ENCODE data around the gene SLC30A10.

DNA sequence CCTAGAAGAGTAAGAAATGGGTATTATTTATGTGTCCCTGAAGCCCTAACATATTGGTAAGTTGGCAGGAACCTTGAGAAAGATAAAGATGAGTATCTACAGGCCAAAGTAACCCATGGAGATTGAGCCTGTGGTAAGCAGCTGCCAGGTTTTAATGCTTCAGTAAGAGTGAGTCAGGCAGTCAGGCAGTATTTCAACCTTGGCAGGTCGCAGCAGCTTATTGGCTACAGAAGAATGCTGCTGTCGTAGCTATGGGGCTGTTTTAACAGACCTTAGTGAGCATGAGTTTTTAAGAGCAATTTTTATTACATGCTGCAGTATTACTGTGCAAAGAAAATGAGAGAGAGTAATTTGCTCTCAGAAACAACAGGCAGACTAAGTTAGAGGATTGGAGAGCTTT, 10.3 kb upstream of the SLC30A10 start:
- TF ChIP-seq POLR2A (IDR thresholded peaks at IDR 0.05), result no peak
- TF ChIP-seq CTCF (IDR thresholded peaks at IDR 0.05), result no peak

Data from Peyer's patch (tissue), 4 donors.